ENCODE results near the gene ANAPC7.

The ANAPC7 gene

DNA sequence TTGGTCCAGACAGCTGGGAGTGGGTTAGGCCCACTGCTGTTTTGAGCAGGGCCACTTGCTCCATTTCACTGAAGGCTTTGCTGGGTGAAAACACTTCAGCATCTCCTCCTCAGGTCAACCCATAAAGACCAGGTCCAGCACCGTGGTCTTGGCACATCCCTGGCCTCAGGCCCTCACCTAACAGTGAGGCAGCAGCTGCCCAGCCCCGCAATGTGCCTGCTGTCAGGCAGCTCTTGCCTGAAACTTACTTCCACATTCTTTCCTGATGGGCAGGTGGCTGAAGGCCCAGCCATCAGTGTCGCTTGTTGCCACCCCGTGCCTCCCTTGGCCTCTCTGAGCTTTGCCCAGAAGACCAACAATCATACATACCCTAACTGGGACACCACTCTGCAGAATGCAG lies 54.4 kb downstream of the ANAPC7 start:
- no peak overlapping the region for H3K9ac ChIP-seq (ENCODE audit: low read depth in 1 of 2, low read length in 2 of 2)
- H3K27ac ChIP-seq (ENCODE audit: low read depth in 2 of 2, low read length in 2 of 2), result no peak overlapping the region

DNA sequence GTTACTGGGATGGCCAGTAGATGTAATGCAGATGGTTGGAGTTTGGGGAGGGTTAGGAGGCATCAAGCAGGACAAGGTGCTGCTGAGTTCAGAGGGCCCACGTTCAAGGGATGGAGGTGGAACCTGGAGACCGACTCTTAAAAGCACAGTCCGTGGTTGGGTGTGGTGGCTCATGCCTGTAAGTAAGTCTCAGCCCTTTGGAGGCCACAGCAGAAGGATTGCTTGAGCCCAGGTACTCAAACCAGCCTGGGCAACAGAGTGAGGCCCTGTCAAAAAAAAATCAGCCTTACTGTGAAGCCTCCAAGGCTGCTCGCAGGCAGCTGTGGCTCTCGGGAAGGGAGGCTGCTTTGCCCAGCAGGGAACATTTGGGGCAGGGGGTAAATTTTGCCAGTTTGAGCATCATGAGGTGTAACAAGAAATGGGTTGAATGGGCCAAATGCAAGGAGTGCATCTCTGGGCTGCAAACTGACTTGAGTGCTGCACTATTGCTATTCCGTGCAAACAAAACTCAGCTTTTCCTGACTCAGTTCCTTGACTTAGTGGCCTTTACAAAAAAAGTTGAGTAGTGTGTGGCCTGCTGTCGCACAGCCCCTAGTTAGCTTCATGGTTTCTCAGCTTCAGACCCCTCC lies 55.0 kb downstream of the ANAPC7 start:
- H3K27me3 ChIP-seq (ENCODE audit: control insufficient read depth in 2 of 2, insufficient read depth in 2 of 2, low read length in 2 of 2), result no peaks in the 10 kb centered on the region
- H3K27ac ChIP-seq (ENCODE audit: low read depth in 2 of 2, low read length in 2 of 2), result no peak overlapping the region
- no peaks in the 10 kb centered on the region for H3K4me1 ChIP-seq (ENCODE audit: control insufficient read depth in 2 of 2, insufficient read depth in 2 of 2, low read length in 2 of 2)
- H3K9ac ChIP-seq (ENCODE audit: low read depth in 1 of 2, low read length in 2 of 2), result no peak overlapping the region
- H3K9me3 ChIP-seq (ENCODE audit: control insufficient read depth in 2 of 2, low read length in 2 of 2), result no peaks in the 10 kb centered on the region
- peaks cover 53 to 74% of the 10 kb centered on the region in 2 donors for H3K36me3 ChIP-seq (ENCODE audit: control insufficient read depth in 2 of 2, insufficient read depth in 2 of 2, low read length in 2 of 2)
- H3K4me3 ChIP-seq (ENCODE audit: low read length in 2 of 2), result no peak overlapping the region

More for the DNA sequence above, 54.4 kb downstream of the ANAPC7 start:
- Histone ChIP-seq H3K27me3 (ENCODE audit: control insufficient read depth in 2 of 2, insufficient read depth in 2 of 2, low read length in 2 of 2) (no peaks in the 10 kb centered on the region), H3K4me1 (ENCODE audit: control insufficient read depth in 2 of 2, insufficient read depth in 2 of 2, low read length in 2 of 2) (no peaks in the 10 kb centered on the region), H3K9me3 (ENCODE audit: control insufficient read depth in 2 of 2, low read length in 2 of 2) (no peaks in the 10 kb centered on the region), H3K36me3 (ENCODE audit: control insufficient read depth in 2 of 2, insufficient read depth in 2 of 2, low read length in 2 of 2) (peaks cover 47 to 69% of the 10 kb centered on the region in 2 donors), H3K4me3 (ENCODE audit: low read length in 2 of 2) (no peak overlapping the region)

DNA sequence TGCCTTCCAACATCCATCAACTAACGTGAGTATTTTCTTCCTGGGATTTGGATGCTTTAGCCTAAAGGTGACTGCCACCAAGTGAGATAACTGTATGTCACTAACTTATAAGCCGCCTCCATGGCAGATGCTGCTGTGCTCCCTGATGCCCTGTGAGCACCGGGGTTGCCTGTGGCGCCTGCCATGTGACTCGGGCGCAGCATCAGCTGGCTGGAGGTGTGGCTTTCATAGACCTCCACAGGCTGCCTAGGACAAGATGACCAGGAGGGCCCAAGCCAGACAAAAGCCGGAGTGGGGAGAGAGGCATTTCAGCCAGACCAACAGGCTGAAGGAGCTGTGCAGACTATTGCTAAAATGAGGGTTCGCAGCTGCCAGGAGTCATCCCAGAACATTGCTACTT lies 55.7 kb downstream of the ANAPC7 start:
- no peak overlapping the region for H3K27ac ChIP-seq (ENCODE audit: low read depth in 2 of 2, low read length in 2 of 2)
- H3K9ac ChIP-seq (ENCODE audit: low read depth in 1 of 2, low read length in 2 of 2), result no peak overlapping the region
- no peaks in the 10 kb centered on the region for H3K4me1 ChIP-seq (ENCODE audit: control insufficient read depth in 2 of 2, insufficient read depth in 2 of 2, low read length in 2 of 2)
- peaks cover 61 to 82% of the 10 kb centered on the region in 2 donors for H3K36me3 ChIP-seq (ENCODE audit: control insufficient read depth in 2 of 2, insufficient read depth in 2 of 2, low read length in 2 of 2)
- H3K4me3 ChIP-seq (ENCODE audit: low read length in 2 of 2), result no peak overlapping the region
- no peaks in the 10 kb centered on the region for H3K27me3 ChIP-seq (ENCODE audit: control insufficient read depth in 2 of 2, insufficient read depth in 2 of 2, low read length in 2 of 2)
- no peaks in the 10 kb centered on the region for H3K9me3 ChIP-seq (ENCODE audit: control insufficient read depth in 2 of 2, low read length in 2 of 2)

DNA sequence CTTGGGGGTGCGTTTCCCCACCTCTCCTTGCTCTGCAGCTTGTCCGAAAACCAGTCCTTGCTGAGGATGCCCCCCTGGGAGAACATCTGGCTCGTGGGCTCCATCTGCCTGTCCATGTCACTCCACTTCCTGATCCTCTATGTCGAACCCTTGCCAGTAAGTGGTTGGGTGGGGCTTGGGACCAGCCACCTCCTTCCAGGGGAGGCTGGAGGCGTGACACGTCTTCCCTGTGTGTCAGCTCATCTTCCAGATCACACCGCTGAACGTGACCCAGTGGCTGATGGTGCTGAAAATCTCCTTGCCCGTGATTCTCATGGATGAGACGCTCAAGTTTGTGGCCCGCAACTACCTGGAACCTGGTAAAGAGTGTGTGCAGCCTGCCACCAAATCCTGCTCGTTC lies 57.5 kb downstream of the ANAPC7 start:
- Histone ChIP-seq H3K9me3 (ENCODE audit: control insufficient read depth in 2 of 2, low read length in 2 of 2) (no peaks in the 10 kb centered on the region), H3K4me3 (ENCODE audit: low read length in 2 of 2) (no peak overlapping the region), H3K4me1 (ENCODE audit: control insufficient read depth in 2 of 2, insufficient read depth in 2 of 2, low read length in 2 of 2) (no peaks in the 10 kb centered on the region), H3K27me3 (ENCODE audit: control insufficient read depth in 2 of 2, insufficient read depth in 2 of 2, low read length in 2 of 2) (no peaks in the 10 kb centered on the region), H3K36me3 (ENCODE audit: control insufficient read depth in 2 of 2, insufficient read depth in 2 of 2, low read length in 2 of 2) (peaks cover 72 to 94% of the 10 kb centered on the region in 2 donors), H3K27ac (ENCODE audit: low read depth in 2 of 2, low read length in 2 of 2) (no peak overlapping the region), H3K9ac (ENCODE audit: low read depth in 1 of 2, low read length in 2 of 2) (no peak overlapping the region)

DNA sequence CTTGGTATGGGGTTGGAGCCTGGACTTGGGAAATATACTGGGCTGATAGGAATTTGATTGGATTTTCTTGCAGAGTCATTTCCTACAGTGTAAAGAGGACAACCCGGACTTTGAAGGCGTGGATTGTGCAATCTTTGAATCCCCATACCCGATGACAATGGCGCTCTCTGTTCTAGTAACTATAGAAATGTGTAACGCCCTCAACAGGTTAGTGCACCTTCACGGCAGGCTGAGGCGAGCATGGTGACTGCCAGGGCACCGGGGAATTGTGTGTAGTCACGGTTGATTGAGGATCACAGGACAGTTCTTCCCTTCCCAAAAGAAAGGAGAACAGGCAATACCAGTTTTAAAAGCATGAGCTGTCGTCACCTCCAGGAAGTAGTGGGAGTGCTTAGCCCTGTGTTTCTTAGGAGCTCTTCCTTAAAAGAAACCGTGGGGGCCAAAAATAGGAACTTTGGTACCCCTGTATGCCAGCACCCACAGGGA lies 58.3 kb downstream of the ANAPC7 start:
- Histone ChIP-seq H3K36me3 (ENCODE audit: control insufficient read depth in 2 of 2, insufficient read depth in 2 of 2, low read length in 2 of 2) (peaks cover 78 to 96% of the 10 kb centered on the region in 2 donors), H3K27me3 (ENCODE audit: control insufficient read depth in 2 of 2, insufficient read depth in 2 of 2, low read length in 2 of 2) (no peaks in the 10 kb centered on the region), H3K9ac (ENCODE audit: low read depth in 1 of 2, low read length in 2 of 2) (no peak overlapping the region), H3K9me3 (ENCODE audit: control insufficient read depth in 2 of 2, low read length in 2 of 2) (no peaks in the 10 kb centered on the region), H3K4me1 (ENCODE audit: control insufficient read depth in 2 of 2, insufficient read depth in 2 of 2, low read length in 2 of 2) (no peaks in the 10 kb centered on the region), H3K27ac (ENCODE audit: low read depth in 2 of 2, low read length in 2 of 2) (no peak overlapping the region), H3K4me3 (ENCODE audit: low read length in 2 of 2) (no peak overlapping the region)

DNA sequence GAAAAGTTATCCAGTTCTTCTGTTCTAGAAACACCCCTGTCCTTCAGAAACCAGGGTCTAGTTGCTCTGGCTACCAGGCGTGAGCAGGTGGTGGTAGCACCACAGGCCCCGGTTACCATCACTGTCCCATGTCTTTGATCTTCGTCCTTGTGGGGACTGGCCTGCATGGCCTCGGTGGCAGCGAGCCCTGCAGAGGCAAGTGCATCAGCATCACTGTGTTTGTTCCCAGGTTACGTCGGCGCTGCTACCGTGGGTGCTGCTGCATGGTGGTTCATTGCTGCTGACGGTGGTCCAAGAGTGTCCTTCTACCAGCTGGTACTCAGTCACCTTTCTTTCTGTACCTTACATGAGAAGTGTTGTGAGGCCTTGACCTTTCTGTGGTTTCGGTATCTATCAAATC lies 58.9 kb downstream of the ANAPC7 start:
- Histone ChIP-seq H3K27ac (ENCODE audit: low read depth in 2 of 2, low read length in 2 of 2) (no peak overlapping the region), H3K4me1 (ENCODE audit: control insufficient read depth in 2 of 2, insufficient read depth in 2 of 2, low read length in 2 of 2) (no peaks in the 10 kb centered on the region), H3K9me3 (ENCODE audit: control insufficient read depth in 2 of 2, low read length in 2 of 2) (no peaks in the 10 kb centered on the region), H3K4me3 (ENCODE audit: low read length in 2 of 2) (no peak overlapping the region), H3K36me3 (ENCODE audit: control insufficient read depth in 2 of 2, insufficient read depth in 2 of 2, low read length in 2 of 2) (peaks cover 83 to 91% of the 10 kb centered on the region in 2 donors), H3K27me3 (ENCODE audit: control insufficient read depth in 2 of 2, insufficient read depth in 2 of 2, low read length in 2 of 2) (no peaks in the 10 kb centered on the region), H3K9ac (ENCODE audit: low read depth in 1 of 2, low read length in 2 of 2) (no peak overlapping the region)

DNA sequence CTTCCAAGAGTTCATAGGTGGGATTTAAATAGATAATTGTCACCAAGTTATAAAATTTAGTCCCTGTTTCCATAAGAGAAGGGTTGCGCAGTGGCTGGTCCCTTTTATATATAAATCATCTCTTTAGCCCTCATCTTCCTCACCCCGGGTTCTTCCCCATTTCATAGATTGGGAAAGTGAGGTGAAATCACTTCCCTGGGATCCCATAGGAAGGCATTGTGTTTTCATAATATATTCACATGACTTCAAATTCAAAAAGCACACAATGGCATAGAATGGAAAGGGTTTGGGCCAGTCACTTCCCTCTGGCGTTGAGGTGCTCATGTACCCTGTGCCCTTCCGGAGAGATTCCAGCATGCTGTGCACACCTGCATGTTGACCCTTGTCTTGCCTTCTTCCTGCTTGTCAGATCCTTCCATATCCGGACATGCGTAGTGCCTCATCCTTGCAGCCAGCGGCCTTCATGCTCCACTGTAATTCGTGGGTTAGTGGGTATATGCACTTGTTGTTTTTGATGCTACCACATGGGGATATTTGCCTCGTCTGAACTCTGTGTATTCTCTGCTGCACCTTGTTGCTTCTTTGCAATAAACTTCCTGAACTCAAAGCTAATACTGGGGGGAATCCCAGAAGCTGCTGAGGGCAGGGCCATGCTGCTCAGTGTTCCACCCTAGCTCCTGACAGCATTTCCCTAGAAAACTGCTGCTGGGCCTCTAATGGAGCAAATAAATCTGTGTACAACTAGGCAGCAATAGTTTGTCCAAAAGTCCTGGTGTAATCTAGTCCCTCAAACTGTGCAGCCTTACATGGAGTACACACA lies 59.6 kb downstream of the ANAPC7 start:
- Histone ChIP-seq H3K27me3 (ENCODE audit: control insufficient read depth in 2 of 2, insufficient read depth in 2 of 2, low read length in 2 of 2) (no peaks in the 10 kb centered on the region), H3K27ac (ENCODE audit: low read depth in 2 of 2, low read length in 2 of 2) (no peak overlapping the region), H3K4me1 (ENCODE audit: control insufficient read depth in 2 of 2, insufficient read depth in 2 of 2, low read length in 2 of 2) (peaks cover 0 to 7% of the 10 kb centered on the region in 2 donors), H3K36me3 (ENCODE audit: control insufficient read depth in 2 of 2, insufficient read depth in 2 of 2, low read length in 2 of 2) (peaks cover 89 to 91% of the 10 kb centered on the region in 2 donors), H3K4me3 (ENCODE audit: low read length in 2 of 2) (no peak overlapping the region), H3K9me3 (ENCODE audit: control insufficient read depth in 2 of 2, low read length in 2 of 2) (no peaks in the 10 kb centered on the region), H3K9ac (ENCODE audit: low read depth in 1 of 2, low read length in 2 of 2) (no peak overlapping the region)

DNA sequence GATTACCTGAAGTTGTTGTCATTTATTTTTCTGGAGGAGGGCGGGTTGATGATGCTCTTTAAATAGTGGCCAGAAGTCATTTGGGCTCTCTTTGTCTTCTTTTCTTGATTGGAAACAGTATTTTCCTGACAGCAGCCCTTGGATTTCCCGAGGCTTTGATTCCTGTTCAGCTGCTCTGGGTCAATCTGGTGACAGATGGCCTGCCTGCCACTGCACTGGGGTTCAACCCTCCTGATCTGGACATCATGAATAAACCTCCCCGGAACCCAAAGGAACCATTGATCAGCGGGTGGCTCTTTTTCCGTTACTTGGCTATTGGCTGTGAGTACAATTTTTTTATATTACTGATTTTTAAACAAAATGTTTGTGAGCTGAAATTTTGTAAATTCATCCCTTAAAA lies 60.4 kb downstream of the ANAPC7 start:
- no peaks in the 10 kb centered on the region for H3K9me3 ChIP-seq (ENCODE audit: control insufficient read depth in 2 of 2, low read length in 2 of 2)
- H3K27me3 ChIP-seq (ENCODE audit: control insufficient read depth in 2 of 2, insufficient read depth in 2 of 2, low read length in 2 of 2), result no peaks in the 10 kb centered on the region
- no peak overlapping the region for H3K27ac ChIP-seq (ENCODE audit: low read depth in 2 of 2, low read length in 2 of 2)
- no peak overlapping the region for H3K4me3 ChIP-seq (ENCODE audit: low read length in 2 of 2)
- no peak overlapping the region for H3K9ac ChIP-seq (ENCODE audit: low read depth in 1 of 2, low read length in 2 of 2)
- peaks cover 0 to 13% of the 10 kb centered on the region in 2 donors for H3K4me1 ChIP-seq (ENCODE audit: control insufficient read depth in 2 of 2, insufficient read depth in 2 of 2, low read length in 2 of 2)
- H3K36me3 ChIP-seq (ENCODE audit: control insufficient read depth in 2 of 2, insufficient read depth in 2 of 2, low read length in 2 of 2), result peaks cover 88 to 91% of the 10 kb centered on the region in 2 donors

GRCh38 chr12:110342157-110342556 lies 61.4 kb downstream of the ANAPC7 start:
- H3K9ac ChIP-seq (ENCODE audit: low read depth in 1 of 2, low read length in 2 of 2), result no peak overlapping the region
- no peaks in the 10 kb centered on the region for H3K27me3 ChIP-seq (ENCODE audit: control insufficient read depth in 2 of 2, insufficient read depth in 2 of 2, low read length in 2 of 2)
- H3K36me3 ChIP-seq (ENCODE audit: control insufficient read depth in 2 of 2, insufficient read depth in 2 of 2, low read length in 2 of 2), result peaks cover 88 to 92% of the 10 kb centered on the region in 2 donors
- H3K9me3 ChIP-seq (ENCODE audit: control insufficient read depth in 2 of 2, low read length in 2 of 2), result no peaks in the 10 kb centered on the region
- H3K4me1 ChIP-seq (ENCODE audit: control insufficient read depth in 2 of 2, insufficient read depth in 2 of 2, low read length in 2 of 2), result peaks cover 0 to 17% of the 10 kb centered on the region in 2 donors
- no peak overlapping the region for H3K4me3 ChIP-seq (ENCODE audit: low read length in 2 of 2)
- H3K27ac ChIP-seq (ENCODE audit: low read depth in 2 of 2, low read length in 2 of 2), result no peak overlapping the region

DNA sequence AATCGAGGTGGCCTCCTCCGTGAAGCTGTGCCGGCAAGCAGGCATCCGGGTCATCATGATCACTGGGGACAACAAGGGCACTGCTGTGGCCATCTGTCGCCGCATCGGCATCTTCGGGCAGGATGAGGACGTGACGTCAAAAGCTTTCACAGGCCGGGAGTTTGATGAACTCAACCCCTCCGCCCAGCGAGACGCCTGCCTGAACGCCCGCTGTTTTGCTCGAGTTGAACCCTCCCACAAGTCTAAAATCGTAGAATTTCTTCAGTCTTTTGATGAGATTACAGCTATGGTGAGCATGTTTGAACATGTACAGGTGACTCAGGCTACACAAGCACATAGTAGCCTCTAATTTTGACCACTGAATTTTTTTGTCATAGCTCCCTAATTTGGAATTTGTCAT lies 62.8 kb downstream of the ANAPC7 start:
- Histone ChIP-seq H3K4me1 (ENCODE audit: control insufficient read depth in 2 of 2, insufficient read depth in 2 of 2, low read length in 2 of 2) (peaks cover 0 to 17% of the 10 kb centered on the region in 2 donors), H3K36me3 (ENCODE audit: control insufficient read depth in 2 of 2, insufficient read depth in 2 of 2, low read length in 2 of 2) (peaks cover 90 to 93% of the 10 kb centered on the region in 2 donors), H3K27me3 (ENCODE audit: control insufficient read depth in 2 of 2, insufficient read depth in 2 of 2, low read length in 2 of 2) (no peaks in the 10 kb centered on the region), H3K9ac (ENCODE audit: low read depth in 1 of 2, low read length in 2 of 2) (no peak overlapping the region), H3K9me3 (ENCODE audit: control insufficient read depth in 2 of 2, low read length in 2 of 2) (no peaks in the 10 kb centered on the region), H3K4me3 (ENCODE audit: low read length in 2 of 2) (no peak overlapping the region), H3K27ac (ENCODE audit: low read depth in 2 of 2, low read length in 2 of 2) (no peak overlapping the region)
